Measurements from ENCODE around the gene SMCO2.

The SMCO2 gene

DNA sequence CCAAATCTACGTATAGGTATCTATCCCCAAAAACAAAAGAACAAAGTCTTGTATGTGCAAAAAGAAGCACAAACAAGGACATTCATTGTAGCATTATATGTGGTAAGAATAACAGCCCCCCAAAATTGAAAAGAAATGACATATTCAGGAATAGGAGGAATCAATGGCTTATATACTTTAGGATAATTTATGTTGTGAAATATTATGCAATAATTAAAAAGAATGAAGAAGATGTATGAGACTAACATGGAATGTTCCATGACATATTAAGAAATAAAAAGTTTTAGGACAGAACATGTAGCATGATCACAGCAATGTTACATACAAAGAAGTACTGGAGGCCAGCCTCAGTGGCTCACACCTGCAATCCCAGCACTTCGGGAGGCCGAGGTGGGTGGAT lies 9.1 kb downstream of the SMCO2 start:
- no peak for DNase-seq

DNA sequence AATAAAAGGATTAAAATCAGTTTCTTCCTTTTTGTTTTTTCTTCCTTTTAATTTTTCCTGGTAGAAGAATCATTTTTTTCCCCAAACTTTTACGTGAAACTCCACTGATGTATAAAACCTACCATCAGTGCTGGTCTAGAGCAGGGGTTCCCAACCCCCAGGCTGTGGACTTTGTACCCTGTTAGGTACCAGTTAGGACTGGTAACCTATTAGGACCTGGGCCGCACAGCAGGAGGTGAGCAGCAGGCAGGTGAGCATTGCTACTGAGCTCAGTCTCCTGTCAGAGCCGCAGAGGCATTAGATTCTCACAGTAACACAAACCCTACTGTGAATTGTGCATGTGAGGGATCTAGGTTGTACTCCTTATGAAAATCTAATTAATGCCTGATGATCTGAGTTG lies 10.1 kb downstream of the SMCO2 start:
- DNase-seq: no peak

DNA sequence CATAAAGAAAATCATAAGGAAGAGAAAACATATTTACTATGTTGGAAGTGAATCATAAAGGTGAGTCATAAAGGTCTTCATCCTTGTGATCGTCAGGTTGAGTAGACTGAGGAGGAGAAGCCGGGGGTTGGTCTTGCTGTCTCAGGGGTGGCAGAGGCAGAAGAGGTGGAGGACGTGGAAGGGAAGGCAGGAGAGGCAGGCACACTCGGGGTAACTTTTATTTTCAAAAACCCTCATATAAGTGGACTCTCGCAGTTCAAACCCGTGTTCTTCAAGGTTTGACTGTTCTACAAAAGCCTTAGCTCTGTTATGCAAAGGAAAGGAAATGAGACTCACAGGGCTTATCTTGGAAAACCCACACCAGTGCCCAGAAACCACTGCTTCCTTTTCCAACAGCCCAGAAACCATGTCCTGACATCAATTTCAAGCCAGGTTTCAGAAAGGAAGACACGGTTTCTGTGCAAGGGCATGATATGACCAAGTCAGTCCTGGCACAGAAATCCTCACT lies 14.0 kb downstream of the SMCO2 start:
- peak; percentile 84 for DNase-seq

DNA sequence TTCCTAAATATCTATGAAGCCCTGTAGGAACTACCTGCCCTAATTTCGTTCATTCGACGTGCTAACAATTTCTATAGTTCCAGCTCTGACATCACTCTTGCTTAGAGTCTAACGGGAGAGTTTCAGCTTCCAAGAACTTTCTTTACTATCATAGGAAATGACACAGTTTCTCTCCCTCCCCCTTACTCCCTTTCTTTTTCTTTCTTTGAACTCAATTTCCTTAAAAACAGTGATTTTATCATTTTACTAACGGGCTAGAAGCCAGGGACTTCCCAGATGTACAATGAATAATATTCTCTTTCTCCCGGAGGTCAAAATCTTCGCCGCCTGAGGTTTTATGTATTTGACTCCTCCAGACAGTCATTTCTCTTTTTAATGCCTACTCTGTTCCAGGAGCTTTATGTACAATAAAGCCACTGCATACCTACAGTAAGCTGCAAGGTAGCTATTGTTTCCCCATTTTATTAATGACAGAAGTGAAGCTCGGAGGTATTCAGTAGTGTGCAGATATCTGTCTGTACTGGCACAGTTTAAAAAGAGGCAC lies 15.7 kb downstream of the SMCO2 start:
- DNase-seq: peak; percentile 77

DNA sequence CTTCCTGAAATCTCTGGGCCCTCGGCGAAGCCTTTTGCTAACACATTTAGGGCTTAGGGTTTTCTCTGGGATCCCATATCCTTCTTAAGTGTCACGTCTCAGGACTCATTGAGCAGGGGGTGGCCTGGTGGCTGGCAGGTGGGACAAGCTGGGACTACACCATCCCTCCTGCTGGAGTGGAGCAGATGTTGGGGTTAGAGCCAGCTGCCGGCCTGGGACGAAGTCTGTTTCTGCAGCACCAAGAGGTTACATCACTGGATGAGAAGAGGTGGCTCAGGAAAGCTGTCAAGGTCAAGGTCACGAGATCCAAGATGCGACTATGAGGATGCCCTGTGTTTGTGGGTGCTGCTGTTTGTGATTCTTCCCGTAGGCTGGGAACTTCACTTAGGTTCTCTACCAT lies 16.3 kb downstream of the SMCO2 start:
- no peak for DNase-seq

DNA sequence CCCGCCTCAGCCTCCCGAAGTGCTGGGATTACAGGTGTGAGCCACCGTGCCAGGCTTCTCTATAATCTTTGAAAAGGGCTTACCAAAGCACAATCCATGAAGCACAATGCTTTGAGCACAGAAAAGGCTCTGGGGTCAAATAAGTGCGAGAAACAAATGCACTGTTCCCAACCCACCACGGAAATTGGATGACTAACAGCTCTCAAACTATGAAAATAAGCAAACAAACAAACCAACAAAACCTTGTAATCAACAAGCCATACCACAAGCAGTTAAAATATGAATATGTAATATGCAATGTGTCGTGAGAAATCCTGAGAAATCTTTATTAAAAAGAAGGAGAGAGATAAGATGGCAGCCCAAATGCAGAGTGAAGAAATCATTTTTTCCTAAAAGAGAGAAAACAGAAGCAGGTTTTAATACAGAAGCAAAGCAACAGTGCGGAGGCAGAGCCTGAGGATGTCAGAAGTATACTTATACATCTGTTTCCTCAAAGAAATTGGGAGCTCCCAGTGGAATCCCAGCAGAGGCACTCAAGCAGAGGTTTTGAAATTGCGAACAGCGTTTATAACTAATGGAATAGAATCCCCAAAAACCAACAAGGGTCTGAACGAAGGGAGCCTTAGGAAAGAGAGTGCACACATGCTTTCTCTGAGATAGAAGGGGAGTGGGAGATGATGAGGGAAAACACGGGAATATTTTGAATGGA lies 17.1 kb downstream of the SMCO2 start:
- DNase-seq: no peak

DNA sequence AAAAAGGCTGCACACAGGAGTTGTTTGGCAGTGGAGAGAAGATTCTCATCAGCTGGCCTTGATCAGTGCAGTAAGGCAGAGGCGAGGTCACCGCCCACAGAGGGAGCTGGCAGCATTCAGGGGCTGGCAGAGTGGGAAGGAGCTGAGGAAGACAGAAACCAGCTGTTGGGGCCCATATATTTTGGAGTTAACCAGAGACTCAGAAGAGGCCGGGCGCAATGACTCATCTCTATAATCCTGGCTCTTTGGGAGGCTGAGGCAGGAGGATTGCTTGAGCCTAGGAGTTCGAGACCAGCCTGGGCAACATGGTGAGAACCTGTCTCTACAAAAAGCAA lies 17.7 kb downstream of the SMCO2 start:
- DNase-seq: peak; percentile 20

DNA sequence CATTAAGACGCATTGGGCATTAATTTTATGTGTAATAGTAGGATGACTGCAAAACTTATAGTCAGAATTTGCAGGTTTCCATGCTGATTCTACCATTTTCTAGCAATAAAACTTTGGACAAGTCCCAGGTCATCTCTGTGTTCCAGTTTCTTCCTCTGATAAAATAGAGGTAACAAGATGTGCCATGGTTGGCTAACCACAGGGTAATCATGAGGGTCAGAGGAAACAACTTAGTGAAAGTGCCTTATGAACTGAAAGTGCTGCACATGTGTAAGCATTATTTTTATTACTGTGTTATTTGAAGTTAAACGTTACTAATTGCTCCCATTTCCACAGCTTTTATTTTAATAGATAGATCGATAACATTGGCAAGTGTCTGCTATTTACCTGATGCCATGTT lies 21.1 kb downstream of the SMCO2 start:
- no peak for DNase-seq

DNA sequence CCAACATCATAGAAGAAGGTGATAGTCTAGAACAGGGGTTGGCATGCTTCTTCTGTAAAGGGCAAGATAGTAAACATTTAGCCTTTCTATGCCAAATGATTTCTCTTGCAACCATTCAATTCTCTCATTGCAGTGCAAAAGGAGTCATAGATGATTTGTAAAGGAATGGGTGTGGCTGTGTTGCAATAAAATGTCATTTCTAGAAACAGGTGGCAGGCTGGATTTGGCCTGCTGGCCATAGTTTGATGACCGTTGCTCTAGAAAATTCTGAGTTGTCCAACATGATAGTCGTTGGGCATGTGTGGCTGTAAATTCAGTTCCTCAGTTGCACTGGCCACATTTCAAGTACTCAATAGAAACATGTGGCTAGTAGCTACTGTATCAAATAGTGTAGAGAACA lies 21.7 kb downstream of the SMCO2 start:
- no peak for DNase-seq

DNA sequence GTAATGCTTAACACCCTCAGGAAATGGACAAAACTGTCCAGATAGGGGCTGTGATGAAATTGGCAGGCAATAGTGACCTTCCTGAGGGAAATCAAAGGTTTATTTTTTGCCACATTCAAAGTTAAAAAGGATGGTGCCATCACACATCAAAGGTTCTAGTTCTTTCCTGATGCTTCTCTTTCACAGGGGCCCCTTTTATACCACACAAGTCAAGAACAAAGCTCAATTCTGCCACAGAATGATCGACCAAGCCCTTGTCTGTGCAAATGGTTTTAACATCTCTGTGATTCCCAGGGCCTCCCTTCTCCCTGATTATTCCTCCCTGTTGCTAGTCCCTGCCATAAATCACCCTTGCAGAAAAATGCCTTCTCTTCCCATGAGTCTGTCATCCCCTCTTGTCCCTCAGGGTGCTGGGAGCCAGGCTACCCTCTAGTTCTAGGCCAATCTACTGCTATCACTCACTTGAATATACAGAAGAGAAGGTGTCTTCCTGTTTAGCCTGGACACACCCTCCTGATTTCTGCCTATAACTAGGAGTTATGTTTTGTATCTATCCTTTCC lies 22.7 kb downstream of the SMCO2 start:
- DNase-seq: no peak

DNA sequence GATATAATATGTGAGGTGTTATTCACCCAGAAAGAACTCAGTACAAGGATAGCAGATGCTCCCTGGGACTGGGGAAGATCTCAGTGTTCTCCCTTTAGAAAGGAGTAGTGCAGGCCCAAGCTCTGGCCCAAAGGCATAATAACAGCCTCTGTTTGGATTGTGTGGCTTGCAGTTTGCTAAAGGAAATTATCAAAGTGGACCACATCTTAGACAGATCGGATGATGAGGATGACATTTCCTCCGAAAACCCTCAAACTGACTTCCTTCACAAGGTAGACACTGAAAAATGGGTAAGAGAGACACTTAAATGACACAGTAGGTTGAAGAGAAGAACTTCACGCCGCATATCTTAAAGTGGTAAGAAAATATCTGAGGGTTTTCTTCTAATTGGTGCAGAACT lies 26.1 kb downstream of the SMCO2 start:
- no peak for DNase-seq

DNA sequence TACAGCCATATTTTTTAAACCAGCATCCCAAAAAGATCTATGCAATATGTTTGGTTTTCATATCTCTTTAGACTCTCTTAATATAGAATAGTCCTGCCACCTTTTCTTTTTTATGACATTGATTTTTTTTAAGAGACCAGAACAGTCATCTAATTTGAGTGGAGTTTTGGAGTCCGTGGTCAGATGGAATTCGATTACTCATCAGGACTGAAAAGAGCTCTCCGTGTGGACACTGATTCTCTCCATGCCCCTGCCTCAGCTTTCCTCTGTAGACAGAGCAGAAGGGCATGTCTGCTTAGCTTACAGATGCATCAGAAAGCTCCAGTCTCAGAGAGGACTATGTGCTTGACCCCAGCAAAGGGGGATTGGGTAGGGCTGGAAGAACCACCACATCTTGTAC lies 27.8 kb downstream of the SMCO2 start:
- peak; percentile 47 for DNase-seq

DNA sequence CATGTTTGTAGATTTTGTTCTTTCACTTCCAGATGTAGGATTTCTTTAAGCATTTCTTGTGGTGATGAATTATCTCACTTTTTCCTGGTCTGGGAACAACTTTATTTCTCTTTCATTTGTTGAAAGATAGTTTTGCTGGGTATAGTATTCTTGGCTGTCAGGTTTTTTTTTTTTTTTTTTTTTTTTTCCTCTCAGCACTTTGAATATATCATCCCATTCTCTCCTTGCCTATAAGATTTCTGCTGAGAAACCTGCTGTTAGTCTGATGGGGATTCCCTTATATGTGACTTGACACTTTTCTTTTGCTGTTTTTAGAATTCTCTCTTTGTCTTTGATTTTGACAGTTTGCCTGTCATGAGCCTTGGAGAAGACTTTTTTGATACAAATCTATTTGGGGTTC lies 30.5 kb downstream of the SMCO2 start:
- no peak for DNase-seq

DNA sequence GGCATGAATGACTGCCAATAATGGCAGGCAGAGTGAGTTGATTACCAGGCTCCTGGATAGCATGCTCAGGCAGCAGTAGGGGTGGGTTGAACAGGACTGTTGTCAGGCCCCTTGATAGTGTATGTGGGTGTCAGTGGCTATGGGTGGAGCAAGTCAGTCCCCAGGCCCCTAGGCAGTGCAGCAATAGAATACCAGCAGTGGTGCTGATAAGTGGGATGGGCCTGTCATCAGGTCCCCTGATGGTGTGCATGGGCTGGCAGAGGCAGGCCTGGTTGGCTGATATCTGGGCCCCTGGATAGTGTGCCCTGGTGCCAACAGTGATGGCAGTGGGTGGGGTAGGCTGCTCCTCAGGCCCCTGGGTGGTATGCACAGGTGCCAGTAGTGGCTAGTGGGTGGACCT lies 32.4 kb downstream of the SMCO2 start:
- no peak for DNase-seq

DNA sequence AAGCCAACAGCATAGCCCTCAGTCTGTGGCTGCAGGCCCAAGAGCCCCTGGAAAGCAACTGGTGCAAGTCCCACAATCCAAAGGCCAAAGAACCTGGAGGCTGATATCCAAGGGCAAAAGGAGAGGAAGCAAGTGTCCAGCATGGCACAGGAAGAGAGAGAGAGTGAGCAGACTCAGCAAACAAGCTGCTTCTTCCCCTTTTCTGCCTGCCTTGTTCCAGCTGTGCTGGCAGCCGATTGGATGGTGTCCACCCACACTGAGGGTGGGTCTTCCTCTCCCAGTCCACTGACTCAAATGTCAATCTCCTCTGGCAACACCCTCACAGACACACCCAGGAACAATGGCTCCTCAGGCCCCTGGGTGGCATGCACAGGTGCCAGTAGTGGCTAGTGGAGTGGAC lies 33.5 kb downstream of the SMCO2 start:
- DNase-seq: no peak

DNA sequence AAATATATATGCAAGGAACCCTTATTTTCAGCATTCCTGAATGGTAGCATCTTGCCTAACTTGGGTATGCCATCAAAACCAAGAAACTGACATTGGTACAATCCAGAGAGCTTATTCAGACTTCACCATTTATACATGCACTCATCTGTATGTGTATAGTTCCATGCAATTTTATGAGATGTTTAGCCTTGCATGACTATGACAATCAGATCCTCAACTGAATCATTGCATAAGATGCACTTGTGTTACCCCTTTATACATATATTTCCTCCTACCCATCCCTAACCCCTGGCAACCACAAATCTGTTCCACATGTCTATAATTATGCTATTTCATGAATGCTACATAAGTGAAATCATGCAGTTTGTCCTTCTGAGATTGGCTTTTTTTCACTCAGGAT lies 40.4 kb downstream of the SMCO2 start:
- no peak for DNase-seq

DNA sequence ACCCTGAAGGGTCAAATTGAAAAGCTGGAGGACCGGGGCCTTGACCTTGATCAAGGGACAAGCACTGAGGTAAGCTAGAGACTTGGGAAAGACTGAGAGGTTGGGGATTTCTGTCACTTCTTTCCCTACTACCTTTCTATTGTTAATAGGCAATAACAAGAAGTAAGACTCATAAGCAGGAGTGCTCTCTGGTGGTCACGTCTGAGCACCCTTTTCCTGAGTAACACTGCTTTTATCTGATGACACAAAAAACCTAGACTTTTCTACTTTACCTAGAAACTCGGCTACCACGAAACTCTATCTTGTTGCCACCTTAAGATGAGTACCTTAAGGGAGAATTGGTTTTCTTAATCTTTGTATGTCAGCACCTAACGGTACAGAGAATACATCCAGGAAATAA lies 41.9 kb downstream of the SMCO2 start:
- no peak for DNase-seq

DNA sequence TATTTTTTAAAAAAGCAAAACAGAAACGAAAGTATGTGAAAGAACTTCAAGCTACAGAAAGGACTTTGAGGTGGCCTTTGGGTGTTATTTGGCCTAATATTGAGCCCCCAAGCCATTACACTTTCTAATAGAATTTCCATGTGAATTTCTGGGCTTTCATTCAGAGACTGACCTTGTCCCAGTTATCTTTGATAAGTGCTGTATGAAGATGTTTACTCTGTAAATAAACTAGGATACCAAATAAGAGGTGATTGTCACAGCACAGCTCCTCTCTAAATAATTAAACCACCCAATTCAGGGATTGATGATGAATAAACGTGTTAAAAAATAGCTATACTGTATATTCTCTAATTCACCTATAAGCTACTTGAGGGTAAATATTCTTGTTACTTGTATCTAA lies 44.7 kb downstream of the SMCO2 start:
- no peak for DNase-seq

DNA sequence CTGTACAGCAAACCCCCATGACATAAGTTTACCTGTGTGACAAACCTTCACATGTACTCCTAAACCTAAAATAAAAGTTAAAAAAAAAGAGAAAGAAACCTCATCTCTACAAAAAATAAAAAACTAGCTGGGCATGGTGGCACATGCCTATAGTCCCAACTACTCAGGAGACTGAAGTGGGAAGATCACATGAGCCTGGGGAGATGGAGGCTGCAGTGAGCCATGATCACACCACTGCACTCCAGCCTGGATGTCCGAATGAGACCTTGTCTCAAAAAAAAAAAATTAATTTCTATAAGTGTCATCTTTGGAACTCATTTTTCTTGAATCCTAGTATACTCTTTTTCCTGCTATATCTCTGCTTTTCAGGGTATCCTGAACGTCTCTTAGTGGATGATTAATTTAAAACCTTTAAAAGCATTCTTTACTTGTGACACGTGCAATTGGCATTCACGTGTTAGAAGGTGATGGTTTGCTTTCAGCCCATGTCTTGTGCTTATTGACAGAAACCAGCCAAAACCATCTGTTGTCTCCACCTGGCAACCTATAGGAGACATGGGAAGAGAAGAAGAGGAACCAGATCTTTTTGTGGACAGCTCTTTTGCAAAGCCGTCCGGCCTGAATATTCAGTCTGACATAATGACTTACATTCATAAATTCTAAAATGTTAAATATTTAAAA lies 46.9 kb downstream of the SMCO2 start:
- DNase-seq: peak; percentile 24

DNA sequence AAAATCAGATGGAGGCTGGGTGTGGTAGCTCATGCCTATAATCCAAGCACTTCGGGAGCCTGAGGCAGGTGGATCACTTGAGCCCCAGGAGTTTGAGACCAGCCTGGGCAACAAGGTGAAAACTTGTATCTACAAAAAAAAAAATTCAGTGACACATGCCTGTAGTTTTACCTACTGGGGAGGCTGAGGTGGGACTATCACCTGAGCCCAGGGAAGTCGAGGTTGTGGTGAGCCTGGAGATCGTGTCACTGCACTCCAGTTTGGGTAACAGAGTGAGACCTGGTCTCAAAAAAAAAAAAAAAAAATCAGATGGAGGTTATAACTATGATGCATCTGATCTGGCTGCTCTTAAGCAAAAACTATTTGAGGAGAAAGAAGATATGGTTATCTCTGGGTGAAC lies 50.9 kb downstream of the SMCO2 start:
- DNase-seq: no peak

DNA sequence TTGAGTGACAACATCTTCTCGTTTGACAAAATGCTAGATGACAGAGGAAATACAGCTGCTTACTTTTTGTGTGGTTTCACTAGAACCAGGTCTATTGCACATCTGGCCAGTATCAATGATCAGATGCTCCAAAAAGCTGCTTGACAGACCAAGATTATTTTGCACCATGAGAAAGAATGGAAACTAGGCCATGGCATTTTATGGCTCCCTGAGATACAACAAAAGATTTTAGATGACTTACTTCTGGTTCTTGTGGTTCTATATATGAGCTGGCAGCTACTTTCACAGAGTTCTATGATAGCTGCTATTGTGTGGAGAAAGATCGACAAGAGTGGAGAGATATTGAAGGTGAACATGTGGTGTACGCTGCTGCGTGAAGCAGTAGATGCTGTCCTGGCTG lies 51.6 kb downstream of the SMCO2 start:
- DNase-seq: no peak

DNA sequence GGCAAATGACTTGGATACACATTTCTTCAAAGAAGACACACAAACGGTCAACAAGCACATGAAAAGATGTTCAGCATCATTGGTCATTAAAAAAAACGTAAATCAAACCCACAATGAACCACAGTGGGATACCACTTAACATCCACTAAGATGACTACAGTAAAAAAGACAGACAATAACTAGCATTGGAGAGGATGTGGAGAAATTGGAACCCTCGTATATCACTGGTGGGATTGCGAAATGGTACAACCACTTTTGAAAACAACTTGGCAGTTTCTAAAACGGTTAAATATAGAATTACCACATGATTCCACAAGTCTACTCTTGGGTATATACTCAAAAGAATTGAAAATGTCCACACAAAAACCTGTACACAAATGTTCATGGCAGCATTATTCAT lies 52.2 kb downstream of the SMCO2 start:
- DNase-seq: no peak

DNA sequence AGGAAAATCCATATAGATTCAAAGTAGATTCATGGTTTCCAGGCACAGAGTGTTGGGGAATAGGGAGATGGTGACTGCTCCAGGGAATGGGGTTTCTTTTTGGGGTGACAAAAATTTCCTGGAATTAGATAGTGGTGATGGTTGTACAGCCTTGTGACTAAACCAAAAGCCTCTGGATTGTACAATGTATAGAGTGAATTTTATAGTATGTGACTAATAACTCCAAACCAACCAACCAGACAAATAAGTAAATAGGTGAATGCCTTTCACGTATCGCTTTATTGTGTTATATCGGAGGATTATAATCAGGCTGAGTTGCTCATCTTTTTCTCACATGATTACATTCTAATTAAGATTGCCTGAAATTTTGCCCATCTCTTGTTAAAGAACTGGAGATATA lies 52.8 kb downstream of the SMCO2 start:
- DNase-seq: no peak

DNA sequence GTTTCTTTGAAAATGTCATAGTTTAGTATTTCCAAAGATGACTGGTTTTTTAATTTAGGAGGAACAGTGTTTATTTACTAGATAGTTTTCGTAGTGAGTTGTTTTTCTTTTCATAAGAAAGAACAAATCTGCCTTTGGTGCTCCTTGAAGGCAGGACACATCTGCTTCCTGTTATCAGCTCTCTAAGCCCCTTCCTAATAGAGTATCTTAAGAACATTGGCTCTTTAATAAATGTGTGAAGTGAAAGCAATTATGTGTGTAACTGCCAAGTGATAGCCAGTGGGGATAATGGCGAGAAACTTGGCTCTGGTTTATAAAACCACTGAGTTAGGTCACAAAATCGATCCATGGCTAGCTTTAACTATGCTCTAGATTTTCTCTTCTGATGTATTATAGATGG lies 54.0 kb downstream of the SMCO2 start:
- DNase-seq: no peak

All from NCI-H226 (cell line).